Middle frontal gyrus (tissue), 1 donor: ENCODE measurements around the gene SERPINA12.

Experiments
- DNase-seq: peaks from one replicate; pipeline ENCODE4 v3.0.0-alpha.2; 2015; ENCODE audit warnings: low spot score; ENCODE audit errors: extremely low spot score

The SERPINA12 gene, protein sequence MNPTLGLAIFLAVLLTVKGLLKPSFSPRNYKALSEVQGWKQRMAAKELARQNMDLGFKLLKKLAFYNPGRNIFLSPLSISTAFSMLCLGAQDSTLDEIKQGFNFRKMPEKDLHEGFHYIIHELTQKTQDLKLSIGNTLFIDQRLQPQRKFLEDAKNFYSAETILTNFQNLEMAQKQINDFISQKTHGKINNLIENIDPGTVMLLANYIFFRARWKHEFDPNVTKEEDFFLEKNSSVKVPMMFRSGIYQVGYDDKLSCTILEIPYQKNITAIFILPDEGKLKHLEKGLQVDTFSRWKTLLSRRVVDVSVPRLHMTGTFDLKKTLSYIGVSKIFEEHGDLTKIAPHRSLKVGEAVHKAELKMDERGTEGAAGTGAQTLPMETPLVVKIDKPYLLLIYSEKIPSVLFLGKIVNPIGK

DNA sequence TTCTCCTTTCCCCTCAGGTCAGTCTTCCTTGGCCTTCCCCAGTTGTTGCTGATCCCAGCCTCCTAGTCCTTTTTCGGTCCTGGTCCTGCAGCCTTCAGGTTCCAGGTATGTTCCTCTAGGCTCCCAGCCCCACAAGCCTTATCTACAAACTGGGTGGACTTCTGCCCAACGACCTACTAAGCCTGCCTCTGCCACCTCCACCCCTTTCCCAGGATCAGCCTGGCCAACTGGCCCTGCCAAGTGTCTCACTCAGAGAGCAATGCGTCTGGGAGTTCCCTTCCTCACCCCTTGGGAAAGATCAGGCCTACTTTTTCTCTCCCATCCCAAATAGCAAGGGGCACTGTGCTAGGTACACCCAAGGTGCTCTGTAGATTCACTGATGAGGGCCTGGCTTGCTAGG lies at the start of gene SERPINA12:
TSS of gene SERPINA12 (minus strand) at position 114 of the 400 bp plus-strand sequence. CDS start 11,072 bp downstream, outside the sequence.
- no peak for DNase-seq

DNA sequence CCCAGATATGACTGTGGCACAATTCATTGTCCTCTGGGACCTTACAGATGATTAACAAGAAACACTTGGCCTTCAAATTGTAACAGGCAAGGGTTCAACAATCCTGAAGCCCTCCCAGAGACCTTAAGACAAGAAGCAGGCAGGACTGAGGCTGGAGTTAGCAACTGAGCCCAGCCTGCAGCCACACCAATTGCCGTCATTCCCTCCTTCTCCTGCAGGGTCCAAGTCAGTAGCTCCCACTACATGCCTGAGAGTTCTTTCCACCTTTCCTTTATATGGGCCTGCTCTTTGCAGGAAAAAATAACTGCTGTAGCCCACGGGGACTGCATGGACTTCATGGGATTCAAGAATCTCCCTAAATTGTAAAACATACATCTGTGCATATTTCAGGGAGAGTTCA lies 49.6 kb upstream of the SERPINA12 start:
- DNase-seq, result no peak

DNA sequence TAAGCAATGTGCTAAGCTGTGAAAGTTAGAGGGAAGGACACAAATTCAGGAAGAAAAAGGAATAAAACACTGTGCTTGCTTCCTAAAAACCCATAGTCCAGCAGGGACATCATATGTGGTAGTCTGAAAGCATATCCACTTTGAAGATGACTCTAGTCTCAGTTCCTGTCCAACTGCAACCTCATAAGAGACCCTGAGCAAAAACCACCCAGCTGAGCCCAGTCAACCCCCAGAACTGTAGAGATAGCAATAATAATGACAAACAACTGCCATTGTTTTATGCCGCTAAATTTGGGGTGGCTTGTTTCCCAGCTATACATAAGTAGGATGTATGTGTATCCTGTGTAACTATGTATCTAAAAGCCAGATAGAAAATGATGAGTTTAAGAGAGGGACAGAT lies 48.1 kb upstream of the SERPINA12 start:
- no peak for DNase-seq

DNA sequence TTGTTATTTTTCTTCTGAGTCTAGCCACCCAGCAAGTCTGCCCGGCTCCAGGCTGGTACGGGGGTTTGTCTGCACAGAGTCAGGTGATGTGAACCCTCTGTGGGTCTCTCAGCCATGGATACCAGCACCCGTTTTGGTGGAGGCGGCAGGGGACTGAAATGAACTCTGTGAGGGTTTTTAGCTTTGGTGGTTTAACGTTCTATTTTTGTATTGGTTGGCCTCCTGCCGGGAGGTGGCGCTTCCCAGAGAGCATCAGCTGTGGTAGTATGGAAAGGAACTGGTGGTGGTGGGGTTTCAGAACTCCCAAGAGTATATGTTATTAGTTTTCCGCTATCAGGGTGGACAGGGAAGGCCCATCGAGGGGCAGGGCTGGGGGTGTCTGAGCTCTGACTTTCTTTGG lies 46.7 kb upstream of the SERPINA12 start:
- DNase-seq, result no peak

DNA sequence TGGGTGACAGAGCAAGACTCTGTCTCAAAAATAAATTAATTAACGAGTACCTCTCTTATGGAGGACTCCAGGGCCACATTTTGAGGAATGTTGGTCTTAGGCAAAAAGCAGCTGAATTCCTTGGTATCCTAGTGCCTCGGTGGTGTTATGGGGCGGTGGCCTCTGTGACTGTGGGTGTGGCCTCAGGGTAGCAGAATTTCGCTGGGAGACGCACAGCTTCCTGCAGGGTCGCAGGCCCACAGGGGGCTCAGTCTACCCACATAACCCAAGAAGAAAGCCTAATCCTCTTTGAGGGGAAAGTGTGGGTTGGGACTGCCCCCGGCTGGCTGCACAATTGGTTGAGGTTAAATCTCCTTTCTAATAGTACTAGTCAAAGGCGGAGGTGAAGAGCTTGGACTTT lies 40.8 kb upstream of the SERPINA12 start:
- DNase-seq, result no peak

DNA sequence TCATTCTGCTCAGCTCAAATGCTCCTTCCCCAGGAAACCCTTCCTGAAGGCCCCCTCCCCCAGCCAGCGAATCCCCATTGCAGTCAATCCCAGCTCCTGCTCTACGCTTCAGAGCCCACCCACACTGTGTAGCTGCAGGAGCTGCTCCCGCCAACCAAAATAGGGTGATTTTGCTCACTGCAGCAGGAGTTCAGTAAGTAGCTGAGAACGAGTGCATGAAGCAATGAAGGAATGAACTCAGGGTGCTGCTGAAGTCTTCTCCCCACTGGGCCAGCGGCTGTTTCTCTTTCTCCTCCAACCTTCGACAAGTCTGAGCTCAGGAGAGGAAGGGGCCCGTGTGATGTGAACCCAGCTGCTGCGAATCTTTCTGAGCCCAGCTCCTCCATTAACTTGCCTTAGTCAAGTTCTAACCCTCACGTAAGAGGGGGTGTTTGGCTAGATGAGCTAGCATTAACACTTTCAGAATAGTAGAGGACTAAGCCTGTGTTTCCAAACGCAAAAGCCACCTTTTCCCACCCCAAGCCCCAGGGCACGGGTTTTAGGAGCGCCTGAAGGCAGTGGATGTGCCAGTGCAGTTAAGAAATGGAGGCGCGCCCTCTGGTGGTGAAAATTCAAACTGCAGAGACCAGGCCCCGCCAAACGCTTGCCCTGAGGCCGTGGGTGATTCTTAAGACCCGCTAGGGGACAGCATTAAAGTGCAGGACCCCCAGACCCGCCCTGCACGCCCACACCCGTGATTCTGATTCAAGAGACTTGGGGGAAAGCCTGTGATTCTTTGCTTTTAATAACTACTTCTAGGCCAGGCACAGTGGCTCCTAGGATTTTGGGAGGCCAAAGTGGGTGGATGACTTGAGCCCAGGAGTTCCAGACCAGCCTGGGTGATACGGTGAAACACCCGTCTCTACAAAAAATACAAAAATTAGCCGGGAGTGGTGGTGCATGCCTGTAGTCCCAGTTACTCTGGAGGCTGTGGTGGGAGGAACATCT lies 40.0 kb upstream of the SERPINA12 start:
- DNase-seq, result no peak

DNA sequence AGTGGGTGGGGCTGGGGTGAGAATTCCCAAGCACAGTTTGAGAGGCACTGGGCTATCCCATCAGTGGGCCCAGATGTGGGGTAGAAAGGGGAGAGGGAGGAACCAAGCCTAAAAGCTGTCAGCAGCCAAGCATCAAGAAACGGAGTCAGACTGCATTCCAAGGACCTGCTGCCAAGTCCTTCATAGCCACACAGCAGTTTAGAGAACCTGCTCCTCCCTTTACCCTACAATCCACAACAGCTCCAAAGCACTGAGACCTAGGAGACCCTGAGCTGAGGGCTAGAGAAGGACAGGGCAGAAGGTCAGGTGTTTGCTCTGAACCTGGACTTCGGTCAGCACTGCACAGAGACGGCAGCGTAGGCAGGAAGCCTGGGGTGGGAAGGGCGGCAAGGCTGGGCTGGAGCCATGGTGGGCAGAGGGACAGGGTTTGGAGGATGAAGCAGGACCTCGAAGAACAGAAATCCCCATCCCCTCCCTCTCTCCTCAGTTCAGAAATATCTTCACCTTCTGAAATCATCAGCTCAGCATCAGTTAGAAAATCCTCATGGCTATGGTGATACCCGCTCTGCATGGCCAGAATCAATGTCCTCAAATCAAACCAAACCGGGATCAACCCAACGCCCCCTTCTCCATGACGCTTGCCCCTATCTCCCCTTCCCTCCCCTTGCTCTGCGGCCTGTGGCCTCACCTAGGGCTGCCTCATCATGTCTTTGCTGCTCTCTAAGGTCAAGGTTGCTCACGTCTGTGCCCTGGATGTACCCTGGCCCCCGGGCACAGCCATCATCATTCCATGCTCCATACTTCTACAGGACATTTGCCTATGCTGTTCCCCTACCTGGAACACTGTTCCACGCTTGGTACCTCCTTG lies 39.1 kb upstream of the SERPINA12 start:
- no peak for DNase-seq

DNA sequence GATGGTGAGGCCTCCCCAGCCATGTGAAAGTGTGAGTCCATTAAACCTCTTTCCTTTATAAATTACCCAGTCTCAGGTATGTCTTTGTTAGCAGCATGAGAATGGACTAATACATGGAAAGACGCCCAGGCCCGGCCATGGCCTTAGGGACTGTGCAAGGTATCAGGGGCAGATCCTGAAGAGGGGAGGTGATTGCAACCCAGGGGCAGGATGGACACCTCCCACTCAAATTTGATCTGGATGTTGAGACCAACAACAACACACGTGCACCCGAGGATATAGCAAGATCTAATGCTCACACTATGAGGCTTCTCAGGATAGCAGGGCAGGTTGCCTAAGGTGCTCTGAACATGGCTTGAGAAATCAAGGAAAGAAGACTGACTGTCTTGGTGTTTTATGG lies 38.5 kb upstream of the SERPINA12 start:
- DNase-seq, result no peak

DNA sequence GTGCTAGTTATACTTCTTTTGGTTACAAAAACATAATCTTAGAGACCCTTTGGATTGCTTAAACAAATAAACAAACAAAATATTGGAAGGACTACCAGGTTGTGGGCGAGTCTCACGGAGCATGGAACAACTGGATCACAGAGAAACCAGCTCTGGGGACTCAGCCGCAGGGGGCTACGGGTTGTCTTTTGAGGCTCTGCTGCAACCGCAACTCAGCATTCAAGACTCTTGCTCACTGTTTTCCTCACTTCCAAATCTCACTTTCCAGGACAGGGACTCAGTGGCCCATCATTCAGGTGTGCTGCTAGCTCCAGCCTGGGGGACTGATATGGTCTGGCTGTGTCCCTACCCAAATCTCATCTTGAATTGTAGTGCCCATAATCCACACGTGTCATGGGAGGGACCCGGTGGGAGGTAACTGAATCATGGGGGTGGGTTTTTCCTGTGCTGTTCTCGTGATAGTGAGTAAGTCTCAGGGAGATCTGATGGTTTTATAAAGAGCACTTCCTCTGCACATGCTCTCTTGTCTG lies 37.9 kb upstream of the SERPINA12 start:
- no peak for DNase-seq

DNA sequence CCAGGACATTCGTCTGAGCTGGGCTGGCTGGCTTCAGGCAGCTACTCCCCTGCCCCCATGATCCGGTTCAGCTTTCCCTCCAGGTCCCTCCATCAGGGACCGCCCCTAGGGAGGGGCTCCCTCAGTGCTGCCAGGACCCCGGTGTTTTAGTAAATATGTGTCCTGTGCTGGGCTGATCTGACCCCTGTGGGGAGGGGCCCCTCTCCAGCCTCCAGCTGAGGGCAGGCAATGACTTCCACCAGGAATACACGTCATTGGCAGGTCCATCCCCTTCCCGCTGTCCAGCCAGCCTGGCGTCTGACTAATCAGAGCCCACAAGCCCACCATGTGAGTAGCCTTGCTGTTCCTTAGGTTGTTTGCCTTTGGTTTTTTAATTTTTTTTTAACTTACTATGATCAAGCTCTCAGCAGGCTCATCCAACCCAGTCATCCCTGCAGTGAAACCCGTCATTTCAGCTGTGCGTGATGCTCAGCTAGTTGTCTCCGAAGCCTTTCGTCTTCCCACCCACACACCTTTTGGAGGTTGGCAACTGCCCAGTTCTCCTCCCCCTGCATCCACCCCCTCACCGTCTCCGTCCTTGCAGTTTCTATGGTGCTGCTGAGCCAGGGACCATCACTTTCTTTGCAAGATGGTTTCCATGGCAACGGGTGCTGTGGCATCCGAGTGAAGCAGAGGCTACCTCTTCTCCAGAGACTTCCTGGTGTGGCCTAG lies 36.0 kb upstream of the SERPINA12 start:
- DNase-seq, result peak; percentile 47

DNA sequence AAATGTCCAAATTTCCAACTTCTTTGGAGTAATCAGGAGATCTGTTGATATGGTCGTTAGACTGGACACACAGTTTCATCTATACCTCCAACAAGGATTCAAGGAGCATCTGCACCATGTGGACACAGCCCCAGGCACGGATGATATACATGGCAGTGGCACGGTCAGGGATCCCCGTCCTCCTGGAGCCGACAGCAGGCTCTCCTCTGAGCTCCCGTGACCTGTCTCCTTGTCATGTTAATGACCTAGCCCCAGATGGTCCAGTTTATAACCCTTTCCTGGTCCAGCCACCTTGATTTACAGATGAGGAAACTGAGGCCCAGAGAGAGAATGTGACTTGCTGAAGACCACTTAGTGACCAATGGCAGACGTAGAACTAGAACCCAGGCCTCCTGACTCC lies 35.5 kb upstream of the SERPINA12 start:
- no peak for DNase-seq

DNA sequence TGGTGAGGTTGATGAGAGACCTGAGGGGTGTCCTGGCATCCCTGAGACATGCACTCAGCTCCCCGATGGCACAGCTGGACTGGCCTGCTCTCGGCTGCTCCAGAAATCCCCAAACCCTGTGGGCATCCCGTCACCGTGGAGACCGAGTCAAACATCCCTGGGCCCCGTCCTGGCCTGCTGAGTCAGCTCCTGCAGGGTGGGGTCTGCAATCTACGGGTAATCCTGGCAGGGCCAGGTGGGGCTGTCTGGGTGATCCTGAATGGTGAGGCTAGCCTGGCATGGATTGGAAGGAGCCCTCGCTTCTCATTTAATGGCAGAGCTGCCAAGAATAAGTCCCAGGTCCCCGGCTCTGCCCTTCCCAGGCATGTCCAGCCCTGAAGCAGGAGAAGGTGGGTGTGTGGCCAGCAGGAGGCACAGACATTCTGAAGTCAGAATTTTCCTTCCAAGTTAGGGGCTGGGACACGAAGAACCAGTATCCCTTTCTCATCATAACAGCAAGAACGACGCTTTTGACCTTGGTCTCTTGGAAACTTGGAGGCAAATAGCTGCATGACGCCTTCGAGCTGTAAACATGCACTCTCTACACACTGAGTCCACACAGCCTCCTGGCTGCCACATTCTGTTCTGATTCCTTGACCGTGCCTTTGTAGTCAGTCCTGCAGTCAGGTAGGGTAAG lies 34.3 kb upstream of the SERPINA12 start:
- no peak for DNase-seq

DNA sequence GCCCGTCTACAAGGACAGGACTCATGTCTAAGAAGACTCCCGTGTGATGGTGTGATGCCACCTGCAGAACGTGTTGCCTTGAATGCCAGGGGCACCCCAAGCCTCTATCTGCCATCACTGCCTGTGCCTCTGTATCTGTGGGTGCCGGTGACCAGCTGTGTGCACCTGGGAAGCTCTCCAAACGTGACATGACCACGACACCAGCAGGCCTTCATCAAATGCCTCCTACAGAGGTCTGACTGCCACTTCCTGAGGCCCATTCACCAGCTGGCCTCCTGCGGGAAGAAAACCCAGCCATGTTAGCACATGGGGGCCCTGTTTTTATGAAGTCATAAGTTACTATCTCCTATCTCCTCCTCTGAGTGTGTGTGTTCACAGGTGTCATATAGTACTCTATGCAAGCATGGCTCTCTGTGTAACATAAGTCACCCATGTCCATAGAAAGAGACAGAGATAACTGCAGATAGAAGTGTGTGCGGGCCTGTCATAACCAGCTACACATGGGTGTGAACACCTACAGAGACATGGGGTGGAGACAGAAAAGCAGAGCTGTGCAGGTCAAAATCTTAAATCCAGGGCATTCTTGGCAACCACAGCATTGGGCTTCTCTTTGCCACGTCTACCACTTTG lies 33.7 kb upstream of the SERPINA12 start:
- no peak for DNase-seq

DNA sequence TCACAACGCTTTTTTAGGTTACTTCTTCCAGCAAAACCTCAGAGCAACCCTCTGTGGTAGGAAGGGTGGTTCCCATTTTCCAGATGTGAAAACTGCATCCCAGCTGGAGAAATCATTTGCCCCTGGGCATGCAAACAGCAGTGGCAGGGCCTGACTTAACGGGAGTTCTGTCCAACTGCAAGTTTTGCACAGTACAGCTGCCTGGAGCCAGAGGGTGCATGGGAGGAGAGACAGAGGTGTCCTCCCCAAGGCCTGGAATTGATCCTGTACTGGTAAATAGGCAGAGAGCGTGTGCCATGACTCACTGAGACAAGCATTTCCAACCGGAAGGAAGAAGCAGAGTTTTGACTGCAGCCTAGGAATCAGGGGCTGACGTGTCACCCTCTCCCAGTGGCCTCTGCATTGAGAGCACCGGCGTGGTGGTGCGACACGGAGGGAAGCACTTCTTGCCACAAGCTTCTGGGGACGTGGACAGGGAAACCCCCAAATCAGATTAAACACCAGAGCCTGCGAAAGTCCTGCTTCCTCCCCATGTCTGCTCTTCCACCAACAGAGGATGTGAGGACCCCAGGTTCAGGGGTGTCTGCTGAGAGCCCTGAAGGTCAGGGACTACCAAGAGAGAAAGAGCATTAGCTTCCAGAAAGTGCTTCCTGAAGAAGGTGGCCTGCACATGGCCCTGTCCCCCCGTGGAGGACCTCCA lies 33.0 kb upstream of the SERPINA12 start:
- no peak for DNase-seq

DNA sequence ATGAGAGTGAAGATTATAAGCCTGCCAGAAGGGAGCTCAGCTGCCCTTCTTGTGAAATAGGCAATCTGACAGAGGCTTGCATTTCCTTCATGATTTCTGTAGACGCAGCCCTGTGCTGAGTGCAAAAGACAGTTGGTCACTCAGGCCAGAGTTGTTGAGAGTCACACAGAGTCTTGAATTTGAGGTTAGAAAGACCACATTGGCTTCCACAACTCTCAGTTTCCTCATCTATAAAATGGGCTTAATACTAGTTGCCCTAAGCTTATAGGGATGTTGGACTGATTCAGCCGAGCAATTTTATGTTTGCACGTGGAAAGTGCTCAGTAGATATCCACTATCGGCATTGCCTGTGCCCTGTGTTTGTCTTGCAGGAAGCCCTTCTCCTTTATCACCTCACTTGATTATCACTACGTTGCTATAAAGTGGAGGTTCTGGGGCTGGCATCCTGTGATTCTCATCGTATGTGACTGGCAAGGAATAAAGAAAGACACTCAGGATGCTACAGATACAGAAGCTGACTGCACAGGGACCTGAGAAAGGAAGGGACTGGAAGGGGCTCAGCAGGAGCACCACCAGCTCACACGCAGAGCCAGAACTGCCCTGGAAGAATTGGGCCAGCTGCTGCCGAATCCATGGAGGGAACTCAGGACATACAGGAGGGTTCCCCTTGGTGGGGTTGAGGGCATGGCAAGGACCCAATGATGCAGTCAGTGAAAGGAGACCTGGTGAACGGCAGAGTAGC lies 32.1 kb upstream of the SERPINA12 start:
- no peak for DNase-seq

DNA sequence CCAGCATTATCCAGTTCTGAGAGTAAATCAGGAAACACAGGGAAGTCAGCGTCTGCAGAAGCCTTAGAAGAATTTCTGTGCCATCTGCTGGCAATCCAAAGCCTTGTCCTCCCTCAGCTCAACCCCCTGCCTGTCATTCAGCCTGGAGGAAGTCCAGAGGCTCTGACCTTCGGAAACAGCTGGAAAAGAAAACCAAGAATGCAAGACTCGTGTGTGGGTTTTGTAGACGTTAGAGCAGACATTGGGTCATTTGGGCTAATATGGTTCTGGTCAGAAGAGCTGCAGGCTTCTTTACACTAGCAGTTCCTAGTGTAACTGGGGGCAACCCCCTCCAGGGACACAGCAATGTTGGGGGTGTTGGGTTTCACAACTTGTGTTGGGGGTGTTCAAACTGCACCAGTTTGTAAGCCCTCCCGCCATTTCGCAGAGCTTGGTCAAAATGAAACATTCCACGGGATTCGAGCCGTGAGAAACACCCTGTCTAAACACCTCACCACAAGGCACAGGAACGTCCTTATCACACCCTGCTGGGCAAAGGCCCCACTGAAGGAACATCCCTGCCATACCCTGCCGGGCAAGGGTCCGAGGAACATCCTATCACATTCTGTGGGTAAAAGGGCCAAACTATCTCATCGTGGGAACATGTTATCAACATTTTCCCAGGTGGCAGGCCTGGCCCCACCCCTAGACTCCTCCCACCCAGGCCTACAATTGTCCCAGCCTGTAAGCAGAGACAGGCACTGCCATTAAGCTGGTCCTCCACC lies 30.9 kb upstream of the SERPINA12 start:
- no peak for DNase-seq

DNA sequence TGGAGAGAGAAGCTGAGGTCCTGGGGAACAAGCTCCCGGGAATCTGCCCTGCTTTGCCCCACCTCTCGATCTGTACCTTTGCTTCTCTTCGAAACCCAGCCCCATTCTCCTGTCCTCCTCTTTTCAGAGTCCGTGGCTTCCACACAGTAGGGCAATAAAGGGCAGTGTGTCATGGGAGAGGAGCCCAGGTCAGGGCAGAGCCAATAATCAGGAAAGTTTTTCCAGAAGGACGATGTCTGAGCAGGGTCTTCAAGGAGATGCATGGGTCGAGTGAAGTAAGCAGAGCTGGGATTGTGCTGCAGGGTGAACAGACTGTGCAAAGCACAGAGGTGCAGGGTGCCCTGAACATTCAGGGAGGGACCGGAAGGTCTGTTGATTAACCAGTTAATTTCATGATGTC lies 29.9 kb upstream of the SERPINA12 start:
- no peak for DNase-seq
